ENCODE results near the gene CENPP. TPM values are rescaled to one million over a fixed set of nuclear protein-coding genes. Genes with fewer than 3 reads are reported as not detected.

CENPP gene
- total RNA-seq, 1 donor from 2014 or later: 24.6 TPM

- no peak overlapping the region for H3K27ac Mint-ChIP-seq
- H3K9me3 Mint-ChIP-seq: no peaks in the 10 kb centered on the region
- H3K4me1 Mint-ChIP-seq (ENCODE audit: low read depth): no peaks in the 10 kb centered on the region
- no peak overlapping the region for H3K4me3 Mint-ChIP-seq
- no peaks in the 10 kb centered on the region for H3K36me3 Mint-ChIP-seq (ENCODE audit: low read depth)
- intact Hi-C loops (cut with micrococcal nuclease): loop anchor here (1.0 kb wide), 1 partner anchor 130 kb away; the partner anchor contains the start of genes CENPP and NOL8
- H3K27me3 Mint-ChIP-seq (ENCODE audit: insufficient read depth): no peaks in the 10 kb centered on the region
- no peak for DNase-seq (ENCODE audit: low spot score)
These were observed 129.5 kb downstream of the CENPP start for GRCh38 chr9:92455217-92455616.

GRCh38 chr9:92457576-92457975 lies 131.8 kb downstream of the CENPP start:
- H3K4me1 Mint-ChIP-seq (ENCODE audit: low read depth): no peaks in the 10 kb centered on the region
- H3K27ac Mint-ChIP-seq: no peak overlapping the region
- H3K27me3 Mint-ChIP-seq (ENCODE audit: insufficient read depth): no peaks in the 10 kb centered on the region
- no peak for DNase-seq (ENCODE audit: low spot score)
- intact Hi-C loops (cut with micrococcal nuclease): no loop called here
- H3K4me3 Mint-ChIP-seq: no peak overlapping the region
- no peaks in the 10 kb centered on the region for H3K36me3 Mint-ChIP-seq (ENCODE audit: low read depth)
- no peaks in the 10 kb centered on the region for H3K9me3 Mint-ChIP-seq

DNA sequence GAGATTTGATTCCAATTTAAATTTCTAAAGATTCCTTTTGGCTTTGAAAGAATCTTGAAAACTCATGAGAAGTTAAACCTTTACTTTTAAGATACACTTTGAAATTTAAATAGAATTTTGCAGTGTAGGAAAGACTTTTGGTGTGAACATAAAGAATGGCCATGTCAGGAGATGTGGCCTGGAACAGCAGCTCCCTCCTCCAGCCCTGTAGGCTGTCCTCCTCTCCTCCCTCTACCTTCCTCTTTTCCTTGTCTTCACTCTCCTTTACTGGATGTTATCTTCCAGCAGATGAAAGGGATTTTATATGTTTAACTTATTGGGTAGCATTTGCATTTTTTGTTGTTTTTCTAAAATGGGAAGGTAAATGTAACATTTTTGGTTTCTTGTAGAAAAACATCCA lies 137.6 kb downstream of the CENPP start:
- Mint-ChIP-seq H3K27me3 (ENCODE audit: insufficient read depth) (peaks cover 2% of the 10 kb centered on the region), H3K4me3 (no peak overlapping the region), H3K4me1 (ENCODE audit: low read depth) (no peaks in the 10 kb centered on the region), H3K36me3 (ENCODE audit: low read depth) (no peaks in the 10 kb centered on the region), H3K27ac (no peak overlapping the region), H3K9me3 (no peaks in the 10 kb centered on the region)
- DNase-seq (ENCODE audit: low spot score): no peak
- intact Hi-C loops (cut with micrococcal nuclease): no loop called here

DNA sequence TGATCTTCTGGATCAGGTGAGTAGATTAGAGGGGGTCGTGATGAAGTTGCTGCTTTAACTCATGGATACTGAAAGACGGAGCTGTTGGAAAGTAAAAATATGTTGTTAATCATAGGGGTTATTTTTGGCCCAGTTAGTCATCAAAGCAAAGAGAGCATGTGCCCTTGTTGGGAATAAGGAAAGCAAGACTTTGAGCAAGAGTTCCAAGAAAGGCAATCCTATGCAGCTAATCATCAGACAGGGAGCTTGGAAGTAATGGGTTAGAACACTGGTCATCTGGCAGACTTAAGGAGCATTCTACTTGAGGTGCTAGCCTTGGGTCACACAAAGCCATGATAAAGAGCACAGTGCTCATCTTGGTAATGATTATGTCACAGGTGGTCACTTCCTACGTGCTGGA lies 138.2 kb downstream of the CENPP start:
- H3K27ac Mint-ChIP-seq: no peak overlapping the region
- no peak for DNase-seq (ENCODE audit: low spot score)
- peaks cover 2% of the 10 kb centered on the region for H3K27me3 Mint-ChIP-seq (ENCODE audit: insufficient read depth)
- no peaks in the 10 kb centered on the region for H3K4me1 Mint-ChIP-seq (ENCODE audit: low read depth)
- no peaks in the 10 kb centered on the region for H3K36me3 Mint-ChIP-seq (ENCODE audit: low read depth)
- intact Hi-C loops (cut with micrococcal nuclease): no loop called here
- no peaks in the 10 kb centered on the region for H3K9me3 Mint-ChIP-seq
- no peak overlapping the region for H3K4me3 Mint-ChIP-seq

GRCh38 chr9:92467041-92467440 lies 141.3 kb downstream of the CENPP start:
- intact Hi-C loops (cut with micrococcal nuclease): no loop called here
- H3K27me3 Mint-ChIP-seq (ENCODE audit: insufficient read depth): peaks cover 2% of the 10 kb centered on the region
- no peak for DNase-seq (ENCODE audit: low spot score)
- H3K36me3 Mint-ChIP-seq (ENCODE audit: low read depth): no peaks in the 10 kb centered on the region
- no peaks in the 10 kb centered on the region for H3K9me3 Mint-ChIP-seq
- H3K27ac Mint-ChIP-seq: no peak overlapping the region
- no peaks in the 10 kb centered on the region for H3K4me1 Mint-ChIP-seq (ENCODE audit: low read depth)
- no peak overlapping the region for H3K4me3 Mint-ChIP-seq

DNA sequence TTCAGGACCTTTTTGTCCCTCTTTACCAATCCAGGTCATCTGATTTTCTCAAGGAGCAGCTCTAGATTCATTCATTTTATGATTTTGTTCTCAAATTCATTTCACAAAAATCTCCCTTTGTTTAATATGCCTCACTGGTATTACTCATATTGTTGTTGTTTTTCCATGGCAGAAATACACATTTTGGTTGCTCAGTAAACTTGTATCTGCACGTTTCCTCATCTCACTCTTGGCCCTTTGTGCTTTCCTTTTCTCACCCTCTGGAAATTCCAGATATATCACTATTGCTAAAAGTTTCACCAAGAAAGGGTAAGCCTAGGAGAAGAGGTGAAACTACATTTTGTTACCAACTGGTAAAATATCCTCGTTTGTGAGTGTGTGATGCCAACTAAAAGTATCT lies 141.8 kb downstream of the CENPP start:
- Mint-ChIP-seq H3K27me3 (ENCODE audit: insufficient read depth) (peaks cover 2% of the 10 kb centered on the region), H3K4me1 (ENCODE audit: low read depth) (no peaks in the 10 kb centered on the region), H3K9me3 (no peaks in the 10 kb centered on the region), H3K36me3 (ENCODE audit: low read depth) (no peaks in the 10 kb centered on the region), H3K27ac (no peak overlapping the region), H3K4me3 (no peak overlapping the region)
- intact Hi-C loops (cut with micrococcal nuclease): no loop called here
- no peak for DNase-seq (ENCODE audit: low spot score)

DNA sequence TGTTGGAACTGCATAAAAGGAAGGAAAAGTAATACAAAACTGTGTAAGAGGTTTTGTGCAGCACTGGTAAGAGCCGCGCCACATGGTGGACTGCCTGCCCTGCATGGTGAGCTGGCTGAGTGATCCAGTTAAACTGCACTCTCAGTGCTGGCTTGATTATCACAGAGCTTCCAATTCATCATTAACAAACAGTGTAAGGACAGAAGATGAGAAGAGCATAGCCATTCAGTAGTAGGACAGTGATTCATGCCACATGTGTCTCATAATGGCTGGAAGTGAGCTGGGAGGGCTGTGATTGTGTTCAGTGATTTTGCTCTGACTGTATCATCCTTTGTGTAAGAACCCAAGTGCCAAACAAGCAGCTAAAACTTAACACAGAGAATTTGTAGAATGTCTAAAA lies 142.5 kb downstream of the CENPP start:
- peaks cover 2% of the 10 kb centered on the region for H3K27me3 Mint-ChIP-seq (ENCODE audit: insufficient read depth)
- H3K4me1 Mint-ChIP-seq (ENCODE audit: low read depth): no peaks in the 10 kb centered on the region
- H3K9me3 Mint-ChIP-seq: no peaks in the 10 kb centered on the region
- H3K4me3 Mint-ChIP-seq: no peak overlapping the region
- intact Hi-C loops (cut with micrococcal nuclease): no loop called here
- H3K36me3 Mint-ChIP-seq (ENCODE audit: low read depth): no peaks in the 10 kb centered on the region
- no peak for DNase-seq (ENCODE audit: low spot score)
- H3K27ac Mint-ChIP-seq: no peak overlapping the region

DNA sequence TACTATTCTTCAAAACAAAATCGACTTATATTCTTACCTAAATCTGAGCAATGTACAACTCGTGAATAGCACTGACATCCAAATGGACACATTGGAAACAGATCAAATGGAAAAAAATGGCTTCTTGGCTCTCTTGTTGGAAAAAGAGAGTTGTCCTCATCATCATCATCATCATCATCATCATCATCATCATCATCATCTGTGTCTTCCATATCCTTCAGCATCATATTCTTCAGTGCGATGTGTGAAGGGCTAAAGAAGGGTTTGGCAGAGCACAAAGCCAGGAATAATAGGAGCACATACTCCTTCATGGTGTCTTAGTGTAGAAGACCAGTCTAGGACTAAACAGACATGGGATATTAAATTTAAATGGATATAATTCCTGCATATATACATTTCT lies 148.8 kb downstream of the CENPP start:
- intact Hi-C loops (cut with micrococcal nuclease): no loop called here
- no peaks in the 10 kb centered on the region for H3K27me3 Mint-ChIP-seq (ENCODE audit: insufficient read depth)
- no peaks in the 10 kb centered on the region for H3K4me1 Mint-ChIP-seq (ENCODE audit: low read depth)
- no peak overlapping the region for H3K27ac Mint-ChIP-seq
- H3K9me3 Mint-ChIP-seq: no peaks in the 10 kb centered on the region
- no peak overlapping the region for H3K4me3 Mint-ChIP-seq
- H3K36me3 Mint-ChIP-seq (ENCODE audit: low read depth): no peaks in the 10 kb centered on the region
- no peak for DNase-seq (ENCODE audit: low spot score)

GRCh38 chr9:92476962-92477361 lies 151.2 kb downstream of the CENPP start:
- Mint-ChIP-seq H3K4me1 (ENCODE audit: low read depth) (peaks cover 12% of the 10 kb centered on the region), H3K36me3 (ENCODE audit: low read depth) (peaks cover 1% of the 10 kb centered on the region), H3K27me3 (ENCODE audit: insufficient read depth) (no peaks in the 10 kb centered on the region), H3K27ac (no peak overlapping the region), H3K4me3 (no peak overlapping the region), H3K9me3 (no peaks in the 10 kb centered on the region)
- intact Hi-C loops (cut with micrococcal nuclease): no loop called here
- DNase-seq (ENCODE audit: low spot score): no peak

- H3K27ac Mint-ChIP-seq: no peak overlapping the region
- no peak for DNase-seq (ENCODE audit: low spot score)
- no peaks in the 10 kb centered on the region for H3K27me3 Mint-ChIP-seq (ENCODE audit: insufficient read depth)
- peaks cover 12% of the 10 kb centered on the region for H3K4me1 Mint-ChIP-seq (ENCODE audit: low read depth)
- H3K36me3 Mint-ChIP-seq (ENCODE audit: low read depth): peaks cover 1% of the 10 kb centered on the region
- intact Hi-C loops (cut with micrococcal nuclease): no loop called here
- H3K9me3 Mint-ChIP-seq: no peaks in the 10 kb centered on the region
- no peak overlapping the region for H3K4me3 Mint-ChIP-seq
These were observed 153.0 kb downstream of the CENPP start for GRCh38 chr9:92478783-92479182.

- Mint-ChIP-seq H3K9me3 (no peaks in the 10 kb centered on the region), H3K4me1 (ENCODE audit: low read depth) (peaks cover 12% of the 10 kb centered on the region)
- intact Hi-C loops (cut with micrococcal nuclease): no loop called here
These were observed 153.6 kb downstream of the CENPP start for GRCh38 chr9:92479346-92479745.

GRCh38 chr9:92480291-92480771 lies 154.6 kb downstream of the CENPP start:
- peaks cover 1% of the 10 kb centered on the region for H3K36me3 Mint-ChIP-seq (ENCODE audit: low read depth)

More at GRCh38 chr9:92479346-92479745, 153.6 kb downstream of the CENPP start:
- no peak for DNase-seq (ENCODE audit: low spot score)
- H3K4me3 Mint-ChIP-seq: no peak overlapping the region
- H3K27ac Mint-ChIP-seq: no peak overlapping the region
- H3K36me3 Mint-ChIP-seq (ENCODE audit: low read depth): peaks cover 1% of the 10 kb centered on the region
- no peaks in the 10 kb centered on the region for H3K27me3 Mint-ChIP-seq (ENCODE audit: insufficient read depth)

GRCh38 chr9:92480986-92481633 lies 155.4 kb downstream of the CENPP start:
- DNase-seq (ENCODE audit: low spot score): no peak
- H3K36me3 Mint-ChIP-seq (ENCODE audit: low read depth): peaks cover 1% of the 10 kb centered on the region
- peak overlapping the region; percentile 29 for H3K4me3 Mint-ChIP-seq
- peak overlapping the region; percentile 72 for H3K27ac Mint-ChIP-seq
- H3K4me1 Mint-ChIP-seq (ENCODE audit: low read depth): peaks cover 12% of the 10 kb centered on the region
- H3K27me3 Mint-ChIP-seq (ENCODE audit: insufficient read depth): no peaks in the 10 kb centered on the region
- intact Hi-C loops (cut with micrococcal nuclease): no loop called here
- H3K9me3 Mint-ChIP-seq: no peaks in the 10 kb centered on the region

More at GRCh38 chr9:92480291-92480771, 154.6 kb downstream of the CENPP start:
- Mint-ChIP-seq H3K4me3 (no peak overlapping the region), H3K9me3 (no peaks in the 10 kb centered on the region), H3K4me1 (ENCODE audit: low read depth) (peaks cover 12% of the 10 kb centered on the region), H3K27ac (no peak overlapping the region), H3K27me3 (ENCODE audit: insufficient read depth) (no peaks in the 10 kb centered on the region)
- no peak for DNase-seq (ENCODE audit: low spot score)
- intact Hi-C loops (cut with micrococcal nuclease): no loop called here

- no peak within 1 kb of the TSS for H3K4me3 Mint-ChIP-seq
- intact Hi-C loops (cut with micrococcal nuclease): no loop called here
- H3K27me3 Mint-ChIP-seq (ENCODE audit: insufficient read depth): no peaks in the 10 kb centered on the region
These were observed 156.6 kb downstream of the CENPP start, which contains the start of gene ASPN for GRCh38 chr9:92482329-92482728. Gene ASPN (minus strand): TSS chr9:92482506.

More at GRCh38 chr9:92482329-92482728, 156.6 kb downstream of the CENPP start, which contains the start of gene ASPN:
- Mint-ChIP-seq H3K4me1 (ENCODE audit: low read depth) (peaks cover 12% of the 10 kb centered on the region), H3K27ac (peak within 1 kb of the TSS; percentile 72), H3K36me3 (ENCODE audit: low read depth) (peaks cover 1% of the 10 kb centered on the region), H3K9me3 (no peaks in the 10 kb centered on the region)
- DNase-seq (ENCODE audit: low spot score): no peak
